SKM-1 (cell line): ENCODE data around the gene ABCC6.
"Not testable (repeated sequence)": the region's sequence is repeated elsewhere in the genome, so short reads cannot be mapped to it uniquely, and the experiment has no call there.

Source experiments
- DNase-seq: peaks from one replicate; lab custom pipeline; 2025; ENCODE audit not compliant: unreplicated experiment; lab: John Stamatoyannopoulos, UW

ABCC6 gene

GRCh38 chr16:16162591-16162990, 60.7 kb downstream of the ABCC6 start:
- no peak for DNase-seq

- not testable (repeated sequence) for DNase-seq
These were observed 61.5 kb downstream of the ABCC6 start for GRCh38 chr16:16161840-16162239.

GRCh38 chr16:16161319-16161718, 62.0 kb downstream of the ABCC6 start:
- DNase-seq = no peak

- DNase-seq = no peak
These were observed 63.6 kb downstream of the ABCC6 start for GRCh38 chr16:16159662-16160061.

GRCh38 chr16:16158741-16159374, 64.4 kb downstream of the ABCC6 start:
- DNase-seq = no peak

- no peak for DNase-seq
These were observed 65.1 kb downstream of the ABCC6 start for GRCh38 chr16:16158082-16158658.

- DNase-seq = no peak
These were observed 66.1 kb downstream of the ABCC6 start for GRCh38 chr16:16157166-16157565.

GRCh38 chr16:16155234-16155633, 68.1 kb downstream of the ABCC6 start:
- no peak for DNase-seq

GRCh38 chr16:16154281-16154951, 68.9 kb downstream of the ABCC6 start:
- DNase-seq = no peak

GRCh38 chr16:16153000-16153399, 70.3 kb downstream of the ABCC6 start:
- not testable (repeated sequence) for DNase-seq

GRCh38 chr16:16151315-16151714, 72.0 kb downstream of the ABCC6 start:
- no peak for DNase-seq

GRCh38 chr16:16150878-16151152, 72.5 kb downstream of the ABCC6 start:
- DNase-seq = no peak

GRCh38 chr16:16150117-16150877, 73.0 kb downstream of the ABCC6 start:
- DNase-seq = no peak

- no peak for DNase-seq
These were observed 73.6 kb downstream of the ABCC6 start for GRCh38 chr16:16149710-16150116.

GRCh38 chr16:16148755-16149154, 74.5 kb downstream of the ABCC6 start:
- DNase-seq = no peak

GRCh38 chr16:16148000-16148599, 75.2 kb downstream of the ABCC6 start:
- not testable (repeated sequence) for DNase-seq

- DNase-seq = no peak
These were observed 75.8 kb downstream of the ABCC6 start for GRCh38 chr16:16147316-16147999.

- DNase-seq = no peak
These were observed 76.6 kb downstream of the ABCC6 start for GRCh38 chr16:16146380-16147315.

GRCh38 chr16:16145286-16145685, 78.0 kb downstream of the ABCC6 start:
- no peak for DNase-seq

- DNase-seq = no peak
These were observed 78.9 kb downstream of the ABCC6 start for GRCh38 chr16:16144416-16144815.
